HG03045 (cell line): ENCODE data around the gene RPL6.
A peak's percentile ranks its signal among the peaks of the same experiment; 100 is the strongest.

Experiments used
- ATAC-seq: cut with Tn5 transposase; IDR thresholded peaks from one replicate; pipeline ENCODE4 v1.9.1; 2021; ENCODE audit warnings: mild to moderate bottlenecking, moderate library complexity; ENCODE audit not compliant: unreplicated experiment

The RPL6 gene

DNA sequence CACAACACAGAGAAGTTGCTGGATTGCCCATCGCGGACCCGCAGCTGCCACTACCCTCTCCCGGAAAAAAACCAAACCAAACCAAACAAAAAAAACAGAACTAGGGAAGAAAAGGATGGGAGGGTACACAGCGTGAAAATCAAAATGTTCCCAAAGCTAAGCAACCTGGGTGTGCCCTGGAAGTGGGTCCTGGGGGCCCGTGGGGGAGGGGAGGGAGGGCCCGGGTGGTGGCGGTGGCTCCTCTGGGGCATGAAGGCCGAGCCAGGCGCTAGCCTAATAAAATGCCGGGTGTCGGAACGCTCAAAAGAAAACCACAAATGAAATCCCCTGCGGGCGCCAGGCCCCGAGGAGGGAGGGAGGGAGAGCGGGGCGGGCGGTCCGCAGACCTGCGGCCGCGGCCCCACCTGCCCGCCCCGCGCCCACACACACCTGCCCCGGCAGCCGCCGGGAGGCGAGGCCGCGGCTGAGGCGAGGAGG lies 28.0 kb downstream of the RPL6 start:
- ATAC-seq, result peak; percentile 53

DNA sequence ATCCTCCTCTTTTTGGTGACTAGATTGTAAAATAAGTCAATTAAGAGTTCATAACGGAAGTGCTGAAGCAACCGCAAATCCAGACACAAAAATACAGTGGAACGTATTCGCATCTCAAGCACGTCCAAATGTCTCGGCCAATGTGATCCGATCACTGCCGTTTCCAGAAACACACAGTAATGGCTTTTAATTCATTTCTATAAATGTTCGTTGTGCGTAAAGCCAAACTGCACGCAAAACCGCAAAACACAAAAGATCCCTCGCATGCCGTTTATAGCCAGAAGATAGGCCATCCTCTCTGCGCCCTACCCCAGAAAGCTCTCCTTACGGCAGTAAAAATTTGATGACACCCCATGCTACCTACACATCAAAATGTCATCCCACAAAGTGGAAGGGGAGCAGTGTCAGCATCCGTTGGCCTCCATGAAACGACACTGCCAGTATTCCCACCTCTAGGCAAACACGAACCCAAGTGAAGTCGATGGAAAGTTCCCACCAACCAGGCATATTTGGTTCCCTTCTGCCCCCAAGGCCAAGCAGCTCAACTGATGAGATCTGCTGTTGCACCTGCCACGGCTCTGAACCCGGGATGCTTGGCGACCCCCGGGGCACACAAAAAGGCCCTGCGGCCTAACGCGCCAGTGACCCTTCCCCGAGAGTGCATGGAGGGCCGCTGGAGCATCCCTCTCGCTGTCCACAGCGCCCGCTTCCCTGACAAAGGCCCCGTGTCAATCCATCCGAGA lies 28.6 kb downstream of the RPL6 start:
- ATAC-seq, result no peak

DNA sequence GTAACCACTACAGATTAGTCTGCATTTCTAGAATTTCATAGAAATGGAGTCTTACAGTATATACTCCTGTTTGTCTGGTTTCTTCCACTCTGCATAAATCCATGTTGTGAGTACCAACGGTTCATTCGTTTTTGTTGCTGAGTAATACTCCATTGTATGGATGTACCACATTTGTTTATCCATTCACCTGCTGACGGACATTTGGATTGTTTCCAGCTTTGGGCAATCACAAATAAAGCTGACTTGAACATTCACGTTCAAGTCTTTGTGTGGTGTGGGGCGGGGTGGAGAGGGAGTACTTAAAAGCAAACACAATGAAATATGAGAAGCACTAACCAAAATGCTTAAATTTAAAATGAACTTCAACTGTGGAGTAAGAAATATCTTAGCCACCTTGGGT lies 34.3 kb downstream of the RPL6 start:
- ATAC-seq, result no peak

DNA sequence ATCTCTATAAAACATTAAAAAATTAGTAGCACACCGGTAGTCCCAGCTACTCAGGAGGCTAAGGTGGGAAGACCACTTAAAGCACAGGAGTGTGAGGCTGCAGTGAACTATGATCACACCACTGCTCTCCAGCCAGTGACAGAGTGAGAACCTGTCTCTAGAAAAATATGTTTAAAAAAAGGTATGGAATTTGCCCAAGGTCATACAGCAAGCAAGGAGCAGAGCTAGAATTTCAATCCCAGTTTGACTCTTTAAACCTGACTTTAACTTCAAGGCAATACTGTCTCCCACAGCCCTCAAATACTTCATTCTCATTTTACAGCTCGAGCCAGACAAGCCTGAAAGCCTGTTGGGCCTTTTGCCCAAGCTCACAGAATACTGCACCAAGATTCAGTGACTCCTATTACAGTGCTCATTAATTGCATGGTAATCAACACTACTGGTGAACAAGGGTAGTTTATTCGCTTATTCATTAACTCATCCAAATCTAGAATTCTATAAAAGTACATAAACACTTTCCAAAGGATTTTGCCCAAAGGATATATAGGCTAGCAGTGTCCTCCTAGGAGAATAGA lies 35.2 kb downstream of the RPL6 start:
- no peak for ATAC-seq

DNA sequence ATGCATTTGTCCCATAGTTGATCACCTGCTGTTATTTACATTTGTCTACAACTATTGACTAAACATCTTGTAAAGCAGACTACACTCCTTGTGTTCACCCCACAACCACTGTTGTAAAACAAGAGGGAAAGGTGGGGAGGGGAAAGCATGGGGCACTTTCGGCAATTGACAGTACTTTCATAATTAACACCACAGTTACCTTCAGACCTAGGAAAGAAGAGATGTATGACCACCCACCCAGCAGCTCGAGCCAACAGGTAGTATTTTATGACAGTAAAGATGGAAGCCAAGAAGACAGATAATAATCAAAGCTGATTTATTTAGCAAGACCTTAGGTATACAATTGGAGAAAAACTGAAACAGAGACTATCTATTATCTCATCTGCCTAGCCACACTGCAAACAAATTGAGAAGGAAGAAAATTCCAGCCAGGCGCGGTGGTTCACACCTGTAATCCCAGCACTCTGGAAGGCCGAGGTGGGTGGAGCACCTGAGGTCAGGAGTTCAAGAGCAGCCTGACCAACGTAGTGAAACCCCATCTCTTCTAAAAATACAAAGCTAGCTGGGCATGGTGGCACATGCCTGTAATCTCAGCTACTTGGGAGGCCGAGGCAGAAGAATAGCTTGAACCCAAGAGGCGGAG lies 38.4 kb downstream of the RPL6 start:
- no peak for ATAC-seq

DNA sequence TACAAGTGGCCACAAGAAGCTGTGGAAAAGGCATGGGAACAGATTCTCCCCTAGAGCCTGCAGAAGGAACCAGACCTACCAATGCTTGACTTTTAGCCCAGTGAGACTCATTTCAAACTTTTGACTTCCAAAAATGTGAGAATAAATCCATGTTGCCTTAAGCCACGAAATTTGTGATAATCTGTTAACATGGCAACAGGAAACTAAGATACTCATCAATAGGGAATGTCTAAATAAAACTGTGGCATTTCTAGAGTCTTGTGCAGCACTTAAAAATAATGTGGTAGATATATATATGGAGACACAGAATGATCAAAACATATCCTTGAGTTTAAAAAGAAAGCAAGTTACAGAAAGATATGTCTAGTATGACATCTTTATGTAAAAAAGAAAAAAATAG lies 39.2 kb downstream of the RPL6 start:
- no peak for ATAC-seq

DNA sequence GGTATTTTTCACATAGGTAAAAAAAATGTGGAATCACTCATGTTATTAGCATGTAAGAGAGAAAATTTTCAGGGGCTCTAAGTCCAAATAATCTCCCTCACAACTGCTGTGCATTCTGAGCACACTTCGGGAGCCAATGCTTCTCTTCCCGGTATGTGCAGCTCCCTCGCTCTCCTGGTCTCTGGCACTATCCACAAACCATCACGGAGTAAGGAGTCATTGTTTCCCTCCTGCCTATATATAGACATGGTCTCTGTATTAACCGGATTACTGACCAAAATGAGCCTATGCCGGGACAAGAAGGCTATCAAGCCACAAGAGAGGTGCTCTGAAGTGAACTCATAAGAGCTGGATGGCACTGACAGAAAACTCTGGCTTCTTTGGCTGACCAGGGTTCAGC lies 40.5 kb downstream of the RPL6 start:
- ATAC-seq, result no peak

DNA sequence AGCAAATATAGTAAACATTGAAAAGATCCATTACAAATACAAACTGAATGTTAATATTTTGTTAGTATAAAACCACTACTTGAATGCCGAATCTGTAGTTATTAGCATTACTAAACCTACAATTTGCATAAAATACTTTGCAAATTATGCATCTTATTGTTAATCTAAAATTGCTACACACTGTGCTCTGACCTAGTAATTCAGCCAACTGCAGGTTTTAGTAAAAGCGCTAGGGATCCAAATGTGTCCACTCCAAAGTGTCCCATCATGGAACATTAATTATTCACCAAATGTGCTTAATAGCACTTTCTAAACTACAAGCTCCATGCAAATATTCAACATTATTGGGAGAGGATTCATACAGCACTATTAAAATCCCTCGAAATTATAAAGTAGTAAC lies 41.4 kb downstream of the RPL6 start:
- ATAC-seq, result no peak

DNA sequence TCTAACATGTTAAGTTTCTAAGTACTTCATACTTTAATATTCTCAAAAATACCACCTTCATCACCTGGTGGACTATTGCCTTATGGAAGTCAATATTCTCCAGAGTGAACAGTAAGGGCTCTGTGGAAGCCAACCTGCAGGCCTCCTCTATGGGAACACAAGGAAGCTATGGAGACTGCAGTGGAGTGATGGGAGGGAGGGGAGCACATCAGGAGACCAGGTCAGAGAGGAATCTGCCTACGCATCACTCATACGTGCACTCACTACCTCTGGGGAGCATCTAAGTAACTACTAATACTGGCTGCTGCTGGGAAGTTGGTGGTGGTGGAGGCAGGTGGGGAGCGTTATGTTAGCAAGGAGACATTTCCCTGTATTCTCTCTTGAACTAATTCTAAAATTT lies 47.1 kb downstream of the RPL6 start:
- no peak for ATAC-seq

DNA sequence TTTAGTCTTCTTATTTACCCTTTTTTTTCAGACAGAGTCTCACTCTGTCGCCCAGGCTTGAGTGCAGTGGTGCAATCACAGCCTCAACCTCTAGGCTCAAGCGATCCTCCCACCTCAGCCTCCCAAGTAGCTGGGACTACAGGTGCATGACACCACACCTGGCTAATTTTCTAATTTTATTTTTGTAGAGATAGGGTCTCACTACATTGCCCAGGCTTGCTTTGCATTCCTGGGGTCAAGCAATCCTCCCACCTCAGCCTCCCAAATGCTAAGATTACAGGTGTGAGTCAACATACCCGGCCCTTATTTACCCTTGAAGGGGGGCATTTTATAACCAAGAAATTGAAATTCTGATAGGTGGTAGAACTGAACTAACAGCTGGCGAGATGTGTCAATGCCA lies 48.1 kb downstream of the RPL6 start:
- no peak for ATAC-seq

DNA sequence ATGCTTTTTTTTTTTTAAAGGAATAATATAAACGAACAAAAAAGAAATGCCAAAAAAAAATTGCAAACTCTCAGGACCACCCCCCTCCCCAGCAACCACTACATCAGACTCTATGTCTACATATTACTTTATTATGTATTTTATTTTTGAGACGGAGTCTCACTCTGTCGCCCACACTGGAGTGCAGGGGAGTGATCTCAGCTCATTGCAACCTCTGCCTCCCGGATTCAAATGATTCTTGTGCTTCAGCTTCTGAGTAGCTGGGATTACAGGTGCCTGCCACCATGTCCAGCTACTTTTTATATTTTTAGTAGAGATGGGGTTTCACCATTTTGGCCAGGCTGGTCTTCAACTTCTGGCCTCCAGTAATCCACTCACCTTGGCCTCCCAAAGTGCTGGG lies 50.1 kb downstream of the RPL6 start:
- ATAC-seq, result no peak

DNA sequence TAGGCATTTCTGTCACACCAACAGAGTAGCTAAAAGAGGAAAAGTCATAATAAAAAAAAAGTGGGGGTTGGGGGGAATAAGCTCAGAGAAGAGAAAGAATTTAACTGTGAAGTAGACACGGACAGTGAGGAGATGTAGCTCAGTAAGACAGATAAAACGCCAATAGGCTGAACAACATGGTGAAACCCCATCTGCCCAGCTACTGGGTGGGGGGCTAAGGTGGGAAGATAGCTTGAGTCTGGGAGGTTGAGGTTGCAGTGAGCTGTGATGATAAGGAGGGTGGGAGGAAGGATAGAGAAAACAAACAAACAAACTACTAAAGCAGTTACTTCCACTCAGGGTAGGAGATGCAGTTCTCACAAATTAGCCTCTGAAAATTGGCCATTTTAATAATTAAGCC lies 52.2 kb downstream of the RPL6 start:
- ATAC-seq, result no peak
